GM19099 (cell line): ENCODE measurements around the gene STAT2.

Experiments
- POLR2A ChIP-seq: IDR thresholded peaks from 3 replicates; pipeline ENCODE4 v1.6.1; 2011; ENCODE audit warnings: low read depth; ENCODE audit not compliant: insufficient read length; ENCODE audit errors: extremely low read depth

Gene STAT2

GRCh38 chr12:56333679-56334489 lies 26.0 kb downstream of the STAT2 start, which contains the start of gene PAN2:
Gene PAN2, minus strand, starts transcription at chr12:56334000. Its CDS starts 906 bp downstream, at chr12:56333094.
- TF ChIP-seq POLR2A, result peak; percentile 89

DNA sequence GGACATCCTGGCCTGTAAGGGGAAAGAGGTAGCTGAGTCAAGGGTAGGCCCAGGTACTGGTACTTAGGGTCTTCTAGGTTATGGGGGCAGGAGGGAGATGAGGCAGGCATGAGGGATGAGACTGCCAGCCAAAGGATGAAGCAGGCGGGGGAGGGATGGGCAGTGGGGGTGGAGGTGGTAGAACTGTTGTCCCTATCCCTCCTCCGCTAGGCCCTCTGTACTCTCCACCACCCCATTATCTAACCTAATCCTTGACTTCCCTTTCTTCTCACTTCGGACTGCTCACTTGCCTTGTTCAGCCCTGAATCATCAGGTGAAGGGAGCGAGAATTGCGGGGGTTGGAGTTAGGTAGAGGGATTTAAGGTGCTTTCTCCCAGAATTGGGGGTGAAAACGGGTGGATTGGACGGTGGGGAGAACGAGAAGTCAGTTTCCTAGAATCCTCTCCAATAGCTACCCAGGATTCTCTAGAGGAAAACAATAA lies 26.7 kb downstream of the STAT2 start:
- TF ChIP-seq POLR2A, result no peak

- TF ChIP-seq POLR2A, result no peak
Observed at GRCh38 chr12:56332512-56333196, 27.3 kb downstream of the STAT2 start.

DNA sequence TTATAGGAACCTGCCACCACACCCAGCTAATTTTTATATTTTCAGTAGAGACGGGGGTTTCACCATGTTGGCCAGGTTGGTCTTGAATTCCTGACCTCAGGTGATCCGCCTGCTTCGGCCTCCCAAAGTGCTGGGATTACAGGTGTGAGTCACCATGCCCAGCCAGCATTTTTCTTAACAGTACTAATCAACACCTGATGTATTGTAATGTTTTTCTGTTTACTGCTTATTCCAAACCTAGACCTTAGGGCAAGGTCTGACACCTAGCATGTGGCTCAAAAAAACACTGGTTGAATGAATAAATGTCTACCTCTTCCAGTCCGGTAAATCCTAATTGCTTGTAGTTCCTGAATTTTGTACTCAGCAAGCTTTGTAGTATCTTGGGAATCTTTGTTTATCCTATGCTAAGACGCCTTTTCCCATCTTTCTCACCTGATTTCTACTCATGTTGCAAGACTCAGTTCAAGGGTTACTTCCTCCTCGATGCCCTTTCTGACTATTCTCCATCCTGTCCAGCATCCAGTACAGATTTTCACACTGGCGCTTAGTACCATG lies 28.9 kb downstream of the STAT2 start:
- no peak for TF ChIP-seq POLR2A

DNA sequence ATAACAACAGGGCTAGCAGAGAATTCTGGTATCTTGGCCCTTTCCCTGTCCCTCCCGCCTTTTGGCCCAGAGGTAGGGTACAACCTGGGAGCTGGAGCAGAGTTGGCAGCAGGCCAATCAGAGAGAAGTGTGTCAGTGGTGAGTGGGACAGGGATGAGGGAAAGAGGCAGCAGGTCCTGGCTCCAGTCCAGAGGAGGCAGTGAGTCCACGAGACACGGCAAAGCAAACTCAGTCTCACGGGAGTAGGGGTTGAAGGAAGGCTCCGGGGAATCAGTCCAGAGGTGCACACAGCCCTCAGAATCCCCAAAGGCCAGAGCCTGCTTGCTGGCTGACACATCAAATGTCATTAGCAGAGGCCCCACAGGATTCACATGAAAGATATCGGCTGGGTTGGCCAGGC lies 33.4 kb downstream of the STAT2 start:
- TF ChIP-seq POLR2A, result no peak

DNA sequence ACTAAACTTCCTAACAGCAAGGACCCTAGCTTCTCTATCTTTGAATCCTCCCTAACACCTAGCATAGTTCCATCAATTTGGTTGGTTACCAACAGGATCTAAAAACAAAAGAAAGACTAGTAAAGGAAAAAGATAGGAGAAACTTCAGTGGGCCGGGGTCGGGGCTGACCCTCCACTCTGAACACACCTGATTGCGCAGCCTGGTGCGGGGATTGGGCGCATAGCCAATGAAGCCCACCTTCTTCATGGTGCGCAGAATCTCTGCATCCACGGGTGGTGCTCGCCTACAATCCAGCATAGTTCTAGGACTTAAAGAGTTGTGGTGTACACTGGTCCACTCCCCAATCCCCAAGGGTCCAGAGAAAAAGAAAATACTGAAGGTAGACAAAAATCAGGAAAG lies 33.8 kb downstream of the STAT2 start:
- no peak for TF ChIP-seq POLR2A

- no peak for TF ChIP-seq POLR2A
Observed at GRCh38 chr12:56324206-56324605, 35.7 kb downstream of the STAT2 start.

GRCh38 chr12:56321027-56321426 lies 38.9 kb downstream of the STAT2 start:
- no peak for TF ChIP-seq POLR2A

GRCh38 chr12:56317675-56318074 lies 42.2 kb downstream of the STAT2 start:
- TF ChIP-seq POLR2A, result no peak

- peak; percentile 89 for TF ChIP-seq POLR2A
Observed at GRCh38 chr12:56315622-56316473, 44.1 kb downstream of the STAT2 start, which contains the start of gene CNPY2. Gene CNPY2, minus strand, starts transcription at chr12:56315988. Its CDS starts 771 bp downstream, at chr12:56315217.

DNA sequence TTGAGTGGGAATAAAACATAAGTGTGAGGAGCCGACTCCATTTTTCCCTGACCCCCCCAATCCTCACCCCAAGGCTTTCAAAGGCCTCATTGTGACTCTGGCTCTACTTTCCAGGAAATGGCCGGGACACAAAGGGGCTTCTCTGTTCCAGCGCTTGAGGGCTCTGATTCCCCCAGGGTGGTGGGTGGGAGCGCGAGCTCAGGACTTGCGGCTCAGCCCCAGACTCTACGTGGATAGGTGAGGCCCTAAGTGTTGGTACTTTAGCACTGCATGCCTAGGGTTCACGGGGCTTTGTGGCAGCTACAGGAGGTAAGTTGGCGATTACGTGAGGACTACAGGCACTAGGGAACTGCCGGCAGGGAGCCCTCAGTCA lies 44.7 kb downstream of the STAT2 start:
- TF ChIP-seq POLR2A, result no peak

- no peak for TF ChIP-seq POLR2A
Observed at GRCh38 chr12:56311003-56311402, 48.9 kb downstream of the STAT2 start.

DNA sequence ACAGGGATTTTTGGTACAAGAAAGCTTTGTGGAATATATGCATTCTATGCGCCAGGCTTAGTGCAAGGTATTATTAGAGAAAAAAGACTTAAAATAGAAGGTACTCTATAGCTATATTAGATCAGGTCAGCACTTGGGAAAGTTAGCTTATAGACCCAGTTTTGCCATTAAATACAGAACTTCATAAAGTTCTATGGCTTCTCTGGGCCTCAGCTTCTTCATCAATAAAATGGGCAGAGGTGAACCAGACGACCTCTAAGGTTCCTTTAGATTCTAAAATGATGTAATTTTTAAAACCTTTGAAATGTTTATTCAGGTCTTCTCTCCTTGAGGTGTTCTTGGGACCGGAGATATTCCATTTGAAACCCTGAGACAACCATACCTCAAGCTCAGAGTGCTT lies 51.2 kb downstream of the STAT2 start:
- TF ChIP-seq POLR2A, result no peak

- TF ChIP-seq POLR2A, result no peak
Observed at GRCh38 chr12:56307221-56307965, 52.5 kb downstream of the STAT2 start.
